H1 (cell line): Measurements from ENCODE around the gene GREB1. TPM values are rescaled to one million over a fixed set of nuclear protein-coding genes. Genes with fewer than 3 reads are reported as not detected.

Experiments
- ATF3 ChIP-seq: IDR thresholded peaks from 2 replicates; pipeline ENCODE4 v1.6.1; 2011; ENCODE audit warnings: low read depth, mild to moderate bottlenecking, low read length; ENCODE audit not compliant: insufficient read depth
- CHD7 ChIP-seq: fragments of 300-600 bp; sonication (generic); IDR thresholded peaks from 2 replicates; pipeline ENCODE4 v1.7.1; 2012; ENCODE audit warnings: low read length, moderate library complexity, mild to moderate bottlenecking, inconsistent platforms; ENCODE audit not compliant: insufficient replicate concordance
- CREB1 ChIP-seq: IDR thresholded peaks from 2 replicates; pipeline ENCODE4 v1.6.1; 2012; ENCODE audit warnings: inconsistent platforms
- EP300 ChIP-seq, 2 experiments: IDR thresholded peaks; 1 replicate in 1 of 2; 2 replicates in 1 of 2; pipeline ENCODE4 v1.6.1; 2011 to 2012; ENCODE audit warnings: low read depth in 2 of 2, low read length in 2 of 2, mild to moderate bottlenecking in 2 of 2, borderline replicate concordance in 1 of 2, inconsistent platforms in 1 of 2, moderate library complexity in 1 of 2
- PHF8 ChIP-seq: fragments of 200-600 bp; sonication (generic); conservative IDR thresholded peaks from 2 replicates; pipeline ENCODE4 v1.7.1; 2012; ENCODE audit warnings: low read depth, mild to moderate bottlenecking, inconsistent platforms, low read length, moderate library complexity
- RNF2 ChIP-seq: fragments of 200-900, 300-1000 bp; sonication (generic); IDR thresholded peaks from 2 replicates; pipeline ENCODE4 v1.7.1; 2016; ENCODE audit warnings: borderline replicate concordance, low read depth, mild to moderate bottlenecking, antibody characterized with exemption, low read length; ENCODE audit not compliant: poor library complexity, severe bottlenecking; ENCODE audit errors: missing control alignments
- polyA plus RNA-seq, 7 experiments: library from polyadenylated mRNA; depleted of rRNA in 3 of 7; stranded (reverse) in 5 of 7; unstranded in 2 of 7; fragments of >200 nt in 5 of 7; fragments of 200-250 nt in 2 of 7; gene quantifications; 1 replicate in 5 of 7; 2 replicates in 1 of 7; 4 replicates in 1 of 7; pipeline versions ENCODE4 v1.2.1 to v1.2.3, GENCODE V29; 2011 to 2013; ENCODE audit warnings: missing spikeins in 2 of 7, mixed read lengths in 2 of 7
- total RNA-seq: library from RNA; stranded (reverse); fragmentation: NEBNext Ultra II Directional; extraction: Animal tissue kit (Norgen Biotek cat#: 25700); gene quantifications from 2 replicates; pipeline ENCODE4 v1.2.1, GENCODE V29; 2021
- TF ChIP-seq, protein P1 (sequence below): IDR thresholded peaks from 2 replicates; pipeline ENCODE4 v1.6.1; 2012; ENCODE audit warnings: low read length, inconsistent platforms

The GREB1 gene
- total and polyA plus RNA-seq, 2 of the 8 experiments (the other 6 are each of a cell fraction or from before 2014, with no cell fraction given): 7.9 to 43.4 TPM

DNA sequence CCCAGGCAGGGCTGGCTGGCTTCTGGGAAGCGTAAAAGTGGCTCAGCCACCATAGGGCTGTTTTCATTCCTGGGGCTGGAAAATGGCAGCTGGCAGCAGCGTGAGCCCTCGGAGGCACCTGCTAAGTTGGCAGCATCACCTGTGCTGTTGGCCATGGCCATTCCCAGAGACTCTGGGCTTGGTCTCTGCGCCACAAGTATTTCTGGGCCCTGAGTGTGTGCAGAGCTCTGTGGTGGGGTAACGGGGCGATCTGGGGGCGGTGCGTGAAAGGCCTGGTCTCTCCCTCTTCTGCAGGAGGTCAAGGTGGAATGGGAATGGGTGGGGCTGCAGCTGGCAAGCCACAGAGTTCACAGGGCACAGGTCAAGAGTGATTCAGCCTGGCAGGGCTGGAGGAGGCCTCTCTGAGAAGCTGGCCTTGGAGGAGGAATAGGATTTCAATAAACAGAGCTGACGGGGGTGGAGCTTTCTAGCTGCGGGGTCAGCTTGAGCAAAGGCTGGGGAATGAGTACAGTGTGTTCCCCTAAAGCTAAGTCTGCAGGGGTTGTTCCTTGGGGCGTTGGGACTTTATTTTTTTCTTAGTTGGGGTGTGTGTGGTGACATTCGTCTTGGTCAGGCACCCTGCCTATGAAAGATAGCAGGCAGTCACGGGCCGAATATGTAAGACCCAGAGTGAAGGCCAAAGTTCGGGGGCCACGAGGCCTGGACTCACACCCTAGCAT, 146.5 kb downstream of the GREB1 start (continued):
- TF ChIP-seq, protein P1, sequence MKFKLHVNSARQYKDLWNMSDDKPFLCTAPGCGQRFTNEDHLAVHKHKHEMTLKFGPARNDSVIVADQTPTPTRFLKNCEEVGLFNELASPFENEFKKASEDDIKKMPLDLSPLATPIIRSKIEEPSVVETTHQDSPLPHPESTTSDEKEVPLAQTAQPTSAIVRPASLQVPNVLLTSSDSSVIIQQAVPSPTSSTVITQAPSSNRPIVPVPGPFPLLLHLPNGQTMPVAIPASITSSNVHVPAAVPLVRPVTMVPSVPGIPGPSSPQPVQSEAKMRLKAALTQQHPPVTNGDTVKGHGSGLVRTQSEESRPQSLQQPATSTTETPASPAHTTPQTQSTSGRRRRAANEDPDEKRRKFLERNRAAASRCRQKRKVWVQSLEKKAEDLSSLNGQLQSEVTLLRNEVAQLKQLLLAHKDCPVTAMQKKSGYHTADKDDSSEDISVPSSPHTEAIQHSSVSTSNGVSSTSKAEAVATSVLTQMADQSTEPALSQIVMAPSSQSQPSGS: no peak
- TF ChIP-seq EP300 (IDR thresholded peaks at IDR 0.05; ENCODE audit: borderline replicate concordance in 1 of 2, low read depth in 2 of 2, low read length in 2 of 2) (no peak), RNF2 (no peak), CHD7 (no peak), ATF3 (no peak), CREB1 (no peak), PHF8 (no peak)
